GM12864 (cell line): Measurements from ENCODE around the gene KIAA1614.
"Not testable (repeated sequence)": the region's sequence is repeated elsewhere in the genome, so short reads cannot be mapped to it uniquely, and the experiment has no call there.

Source experiments
- DNase-seq: peaks from one replicate; pipeline ENCODE4 v3.0.0-alpha.2; 2011; ENCODE audit warnings: low read depth
- H3K4me3 ChIP-seq: 2 replicates; pipeline ENCODE4 v1.5.1; 2011; ENCODE audit warnings: mild to moderate bottlenecking, low read depth, low read length, control low read depth
- TF ChIP-seq, protein P1 (sequence below): IDR thresholded peaks from 2 replicates; pipeline ENCODE4 v1.5.1; 2011; ENCODE audit warnings: low read depth, mild to moderate bottlenecking, moderate library complexity, low read length, control low read depth, inconsistent platforms; ENCODE audit errors: missing control alignments

The KIAA1614 gene

GRCh38 chr1:180962178-180962577, 49.5 kb downstream of the KIAA1614 start:
- no peak overlapping the region for H3K4me3 ChIP-seq
- TF ChIP-seq, protein P1, sequence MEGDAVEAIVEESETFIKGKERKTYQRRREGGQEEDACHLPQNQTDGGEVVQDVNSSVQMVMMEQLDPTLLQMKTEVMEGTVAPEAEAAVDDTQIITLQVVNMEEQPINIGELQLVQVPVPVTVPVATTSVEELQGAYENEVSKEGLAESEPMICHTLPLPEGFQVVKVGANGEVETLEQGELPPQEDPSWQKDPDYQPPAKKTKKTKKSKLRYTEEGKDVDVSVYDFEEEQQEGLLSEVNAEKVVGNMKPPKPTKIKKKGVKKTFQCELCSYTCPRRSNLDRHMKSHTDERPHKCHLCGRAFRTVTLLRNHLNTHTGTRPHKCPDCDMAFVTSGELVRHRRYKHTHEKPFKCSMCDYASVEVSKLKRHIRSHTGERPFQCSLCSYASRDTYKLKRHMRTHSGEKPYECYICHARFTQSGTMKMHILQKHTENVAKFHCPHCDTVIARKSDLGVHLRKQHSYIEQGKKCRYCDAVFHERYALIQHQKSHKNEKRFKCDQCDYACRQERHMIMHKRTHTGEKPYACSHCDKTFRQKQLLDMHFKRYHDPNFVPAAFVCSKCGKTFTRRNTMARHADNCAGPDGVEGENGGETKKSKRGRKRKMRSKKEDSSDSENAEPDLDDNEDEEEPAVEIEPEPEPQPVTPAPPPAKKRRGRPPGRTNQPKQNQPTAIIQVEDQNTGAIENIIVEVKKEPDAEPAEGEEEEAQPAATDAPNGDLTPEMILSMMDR: no peak
- no peak for DNase-seq

GRCh38 chr1:180964056-180964455, 51.4 kb downstream of the KIAA1614 start:
- no peak for DNase-seq
- TF ChIP-seq, protein P1: no peak
- H3K4me3 ChIP-seq: no peak overlapping the region

GRCh38 chr1:180964595-180964994, 51.9 kb downstream of the KIAA1614 start:
- no peak for DNase-seq
- TF ChIP-seq, protein P1: no peak
- no peak overlapping the region for H3K4me3 ChIP-seq

- no peak overlapping the region for H3K4me3 ChIP-seq
- DNase-seq: no peak
- TF ChIP-seq, protein P1: no peak
Measured at GRCh38 chr1:180966312-180966711, 53.6 kb downstream of the KIAA1614 start.

- no peak for DNase-seq
- TF ChIP-seq, protein P1: no peak
- H3K4me3 ChIP-seq: no peak overlapping the region
Measured at GRCh38 chr1:180966744-180967536, 54.2 kb downstream of the KIAA1614 start.

DNA sequence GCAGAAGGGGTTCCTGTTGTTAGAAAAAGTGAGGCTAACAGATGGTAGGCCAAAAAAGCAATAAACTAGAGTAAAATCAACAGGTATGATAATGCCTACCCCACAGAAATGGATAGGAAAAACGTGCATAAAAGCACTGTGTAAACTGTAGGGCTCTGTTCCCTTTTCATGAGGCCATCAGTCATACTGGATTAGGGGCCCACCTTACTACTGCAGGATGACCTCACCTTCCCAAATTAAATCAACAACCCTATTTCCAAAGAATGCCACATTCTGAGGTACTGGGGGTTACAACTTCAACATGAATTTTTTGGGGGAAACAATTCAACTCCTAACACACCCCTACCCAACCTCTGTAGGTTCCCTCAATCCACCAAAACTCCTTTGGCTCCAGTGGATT, 54.9 kb downstream of the KIAA1614 start:
- DNase-seq: no peak
- TF ChIP-seq, protein P1: no peak
- no peak overlapping the region for H3K4me3 ChIP-seq

DNA sequence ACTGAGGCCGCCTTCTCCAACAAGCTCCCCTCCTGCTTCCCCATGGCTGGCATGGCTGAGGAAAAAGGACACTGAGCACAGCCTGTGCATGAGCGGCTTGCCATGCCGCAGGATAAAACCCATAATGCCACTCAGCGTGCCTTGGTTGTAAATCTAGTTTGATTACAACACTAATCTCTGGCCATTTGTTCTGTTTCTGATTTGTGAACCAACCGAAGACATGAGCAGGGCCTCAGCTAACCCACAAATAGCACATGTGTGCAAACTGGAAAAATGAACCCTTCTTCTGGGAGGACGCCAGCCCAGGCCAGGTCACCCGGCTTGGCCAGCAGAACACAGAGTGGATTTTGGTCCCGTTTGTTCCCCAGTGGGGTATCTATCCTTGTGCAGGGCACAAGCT, 56.1 kb downstream of the KIAA1614 start:
- H3K4me3 ChIP-seq, DNase-seq: not testable (repeated sequence)
